ENCODE measurements around the gene SCFD2. TPM values are rescaled to one million over a fixed set of nuclear protein-coding genes. Genes with fewer than 3 reads are reported as not detected.

Gene SCFD2
- total and polyA plus RNA-seq, 2 of the 8 experiments (the other 6 are each of a cell fraction or from before 2014, with no cell fraction given) = 6.2 to 10.2 TPM

- Histone ChIP-seq H2BK20ac (ENCODE audit: low read length) (no peak overlapping the region), H3K27ac (ENCODE audit: low read depth, low read length) (no peak overlapping the region), H2BK5ac (ENCODE audit: low read depth, low read length) (no peak overlapping the region), H4K20me1 (replicated peaks in 1 of 2; ENCODE audit: control insufficient read depth in 1 of 2, insufficient read depth in 2 of 2, low read length in 2 of 2) (no peaks in the 10 kb centered on the region), H3K79me2 (ENCODE audit: control insufficient read depth in 1 of 2, insufficient read depth in 2 of 2, low read length in 2 of 2) (no peaks in the 10 kb centered on the region), H2BK12ac (ENCODE audit: low read depth, low read length) (no peak overlapping the region), H2AFZ (ENCODE audit: low read length) (no peak overlapping the region), H4K91ac (replicated peaks; ENCODE audit: insufficient read length, low read length) (no peak overlapping the region), H3K14ac (ENCODE audit: insufficient read length) (no peak overlapping the region), H3K4ac (replicated peaks; ENCODE audit: insufficient read length, low read depth, low read length) (no peak overlapping the region), H2AK5ac (ENCODE audit: low read depth, low read length) (no peak overlapping the region), H3K23me2 (ENCODE audit: low read depth, low read length) (no peaks in the 10 kb centered on the region), H3K9ac (replicated peaks in 1 of 4; ENCODE audit: extremely low read depth in 1 of 4, low read depth in 3 of 4, low read length in 3 of 4) (no peak overlapping the region), H3K36me3 (ENCODE audit: control insufficient read depth in 2 of 4, insufficient read depth in 4 of 4, low read length in 3 of 4) (no peaks in the 10 kb centered on the region), H2BK120ac (replicated peaks; ENCODE audit: low read depth, low read length) (no peak overlapping the region), H3K27me3 (replicated peaks in 1 of 4; ENCODE audit: control insufficient read depth in 3 of 4, extremely low read depth in 1 of 4, insufficient read depth in 3 of 4, low read length in 3 of 4) (peaks cover 0 to 1% (median 0%) of the 10 kb centered on the region in 4 experiments; a peak in 1 of 7 replicates), H3K23ac (ENCODE audit: insufficient read length) (no peak overlapping the region), H3K79me1 (ENCODE audit: low read depth, low read length) (no peaks in the 10 kb centered on the region), H3K4me2 (ENCODE audit: insufficient read depth in 1 of 2, low read depth in 2 of 2, low read length in 2 of 2) (no peak overlapping the region), H2BK15ac (ENCODE audit: low read length) (no peak overlapping the region), H3K4me1 (replicated peaks in 1 of 4; ENCODE audit: control insufficient read depth in 3 of 4, insufficient read depth in 4 of 4, low read length in 3 of 4) (no peaks in the 10 kb centered on the region), H3K4me3 (ENCODE audit: extremely low read depth in 1 of 4, insufficient read depth in 2 of 4, low read depth in 3 of 4, low read length in 4 of 4) (no peak overlapping the region), H4K8ac (ENCODE audit: extremely low read depth, insufficient read depth, low read length) (no peak overlapping the region), H4K5ac (ENCODE audit: insufficient read length, low read depth, low read length) (no peak overlapping the region), H3K56ac (replicated peaks; ENCODE audit: insufficient read length, low read depth, low read length) (no peak overlapping the region), H3K9me3 (ENCODE audit: insufficient read depth in 2 of 2, low read depth in 1 of 2, low read length in 1 of 2) (no peaks in the 10 kb centered on the region), H3K18ac (ENCODE audit: extremely low read depth, low read length) (no peak overlapping the region)
- DNase-seq (ENCODE audit: low read depth in 1 of 2, low spot score in 2 of 2) (no peak), FAIRE-seq (no peak)
- CTCF ChIA-PET (ENCODE audit: partially characterized antibody) = no interaction called here
- 87% methylated on average over 1 of the region's 1 CpG; no CpG with 5 or more reads in 1 of the 2 experiments for WGBS, 2 experiments (ENCODE audit: extremely low coverage in 1 of 2, insufficient coverage in 1 of 2, insufficient read length in 1 of 2, insufficient replicate concordance in 2 of 2, low coverage in 1 of 2, low lambda C conversion rate in 2 of 2, missing lambda C conversion rate in 1 of 2)
- TF ChIP-seq FOSL1 (IDR thresholded peaks at IDR 0.05; ENCODE audit: insufficient read depth, low read depth, low read length) (no peak), GABPA (IDR thresholded peaks at IDR 0.05; ENCODE audit: borderline replicate concordance, insufficient read depth, low read length) (no peak)
- POLR2A ChIA-PET (ENCODE audit: partially characterized antibody) = no interaction called here
Measured at GRCh38 chr4:53049528-53049927, 316.3 kb downstream of the SCFD2 start.

Measured in H1 (cell line).